Neutrophil (primary cell): ENCODE data around the gene FOXP4.

Experiments used
- H3K27ac ChIP-seq: fragments of 200-600 bp; sonication (generic); 2 replicates; pipeline ENCODE4 v1.5.1; 2016; ENCODE audit warnings: mild to moderate bottlenecking, moderate library complexity
- H3K27me3 ChIP-seq: fragments of 200-600 bp; sonication (generic); 2 replicates; pipeline ENCODE4 v1.6.0; 2016; ENCODE audit warnings: mild to moderate bottlenecking
- H3K36me3 ChIP-seq: fragments of 200-600 bp; sonication (generic); 2 replicates; pipeline ENCODE4 v1.5.1; 2017
- H3K4me1 ChIP-seq, 2 experiments: fragments of 200-600 bp in 1 of 2; sonication (generic) in 1 of 2; 1 replicate in 1 of 2; 2 replicates in 1 of 2; pipeline versions ENCODE4 v1.5.1 to v1.6.1; 2013 to 2016; ENCODE audit warnings: low read depth in 1 of 2, low read length in 1 of 2, mild to moderate bottlenecking in 1 of 2, moderate library complexity in 1 of 2; ENCODE audit not compliant: control insufficient read depth in 1 of 2, insufficient read depth in 1 of 2
- H3K4me3 ChIP-seq, 2 experiments: fragments of 200-600 bp in 1 of 2; sonication (generic) in 1 of 2; 1 replicate in 1 of 2; 2 replicates in 1 of 2; pipeline ENCODE4 v1.5.1; 2013 to 2016; ENCODE audit warnings: low read depth in 1 of 2, low read length in 1 of 2, mild to moderate bottlenecking in 1 of 2, moderate library complexity in 1 of 2
- H3K9me3 ChIP-seq: fragments of 200-600 bp; sonication (generic); 2 replicates; pipeline ENCODE4 v1.5.1; 2016
- TF ChIP-seq, protein P1 (sequence below): fragments of 200-600 bp; sonication (generic); IDR thresholded peaks from 2 replicates; pipeline ENCODE4 v1.5.1; 2016; ENCODE audit warnings: antibody characterized with exemption

Gene FOXP4

GRCh38 chr6:41549673-41550072 lies 3.5 kb downstream of the FOXP4 start:
- H3K4me3 ChIP-seq, result no peak overlapping the region
- H3K27me3 ChIP-seq, result peaks cover 86% of the 10 kb centered on the region
- TF ChIP-seq, protein P1, sequence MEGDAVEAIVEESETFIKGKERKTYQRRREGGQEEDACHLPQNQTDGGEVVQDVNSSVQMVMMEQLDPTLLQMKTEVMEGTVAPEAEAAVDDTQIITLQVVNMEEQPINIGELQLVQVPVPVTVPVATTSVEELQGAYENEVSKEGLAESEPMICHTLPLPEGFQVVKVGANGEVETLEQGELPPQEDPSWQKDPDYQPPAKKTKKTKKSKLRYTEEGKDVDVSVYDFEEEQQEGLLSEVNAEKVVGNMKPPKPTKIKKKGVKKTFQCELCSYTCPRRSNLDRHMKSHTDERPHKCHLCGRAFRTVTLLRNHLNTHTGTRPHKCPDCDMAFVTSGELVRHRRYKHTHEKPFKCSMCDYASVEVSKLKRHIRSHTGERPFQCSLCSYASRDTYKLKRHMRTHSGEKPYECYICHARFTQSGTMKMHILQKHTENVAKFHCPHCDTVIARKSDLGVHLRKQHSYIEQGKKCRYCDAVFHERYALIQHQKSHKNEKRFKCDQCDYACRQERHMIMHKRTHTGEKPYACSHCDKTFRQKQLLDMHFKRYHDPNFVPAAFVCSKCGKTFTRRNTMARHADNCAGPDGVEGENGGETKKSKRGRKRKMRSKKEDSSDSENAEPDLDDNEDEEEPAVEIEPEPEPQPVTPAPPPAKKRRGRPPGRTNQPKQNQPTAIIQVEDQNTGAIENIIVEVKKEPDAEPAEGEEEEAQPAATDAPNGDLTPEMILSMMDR, result no peak
- H3K4me1 ChIP-seq, result peaks cover 21 to 25% of the 10 kb centered on the region in 2 experiments
- no peak overlapping the region for H3K27ac ChIP-seq
- no peaks in the 10 kb centered on the region for H3K9me3 ChIP-seq
- H3K36me3 ChIP-seq, result no peaks in the 10 kb centered on the region

GRCh38 chr6:41551086-41551700 lies 5.0 kb downstream of the FOXP4 start:
- H3K9me3 ChIP-seq, result no peaks in the 10 kb centered on the region
- peaks cover 16 to 19% of the 10 kb centered on the region in 2 experiments for H3K4me1 ChIP-seq
- H3K36me3 ChIP-seq, result no peaks in the 10 kb centered on the region
- TF ChIP-seq, protein P1, result no peak
- peaks cover 71% of the 10 kb centered on the region for H3K27me3 ChIP-seq
- H3K4me3 ChIP-seq, result no peak overlapping the region
- H3K27ac ChIP-seq, result no peak overlapping the region

- Histone ChIP-seq H3K27ac (no peak overlapping the region), H3K9me3 (no peaks in the 10 kb centered on the region), H3K27me3 (peaks cover 71% of the 10 kb centered on the region), H3K4me3 (no peak overlapping the region), H3K36me3 (no peaks in the 10 kb centered on the region), H3K4me1 (peaks cover 16 to 18% of the 10 kb centered on the region in 2 experiments)
- TF ChIP-seq, protein P1, result no peak
These were observed 5.7 kb downstream of the FOXP4 start for GRCh38 chr6:41551857-41552256.

DNA sequence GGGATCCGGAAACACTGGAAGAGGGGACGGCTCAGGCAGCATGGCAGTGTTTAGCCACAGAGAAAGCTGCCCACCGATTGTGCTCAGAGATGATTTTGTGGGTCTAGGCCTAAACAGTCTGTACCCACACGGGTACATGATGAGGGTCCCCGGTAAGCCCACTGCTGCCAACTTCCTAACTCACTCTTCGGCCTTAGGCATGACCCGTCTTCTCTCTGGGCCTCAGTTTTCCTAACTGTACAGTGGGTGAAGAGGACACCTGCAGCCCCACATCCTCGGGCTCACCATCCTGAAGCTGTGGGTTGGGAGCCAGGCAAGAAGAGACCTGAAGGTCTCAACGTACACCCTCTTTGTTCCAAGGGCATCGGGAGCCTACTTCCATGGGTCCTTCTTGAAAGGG lies 6.5 kb downstream of the FOXP4 start:
- no peak overlapping the region for H3K27ac ChIP-seq
- peaks cover 67% of the 10 kb centered on the region for H3K27me3 ChIP-seq
- H3K9me3 ChIP-seq, result no peaks in the 10 kb centered on the region
- H3K36me3 ChIP-seq, result no peaks in the 10 kb centered on the region
- no peak overlapping the region for H3K4me3 ChIP-seq
- H3K4me1 ChIP-seq, result peaks cover 9% of the 10 kb centered on the region in 2 experiments
- TF ChIP-seq, protein P1, result no peak

GRCh38 chr6:41553405-41553999 lies 7.3 kb downstream of the FOXP4 start:
- H3K4me1 ChIP-seq, result peaks cover 1% of the 10 kb centered on the region in 2 experiments
- no peaks in the 10 kb centered on the region for H3K9me3 ChIP-seq
- no peak overlapping the region for H3K27ac ChIP-seq
- no peaks in the 10 kb centered on the region for H3K36me3 ChIP-seq
- peaks cover 61% of the 10 kb centered on the region for H3K27me3 ChIP-seq
- H3K4me3 ChIP-seq, result no peak overlapping the region
- TF ChIP-seq, protein P1, result no peak
